IPS-15b (cell line): Measurements from ENCODE around the gene SH3RF1.
"Not testable (repeated sequence)": the region's sequence is repeated elsewhere in the genome, so short reads cannot be mapped to it uniquely, and the experiment has no call there.

ENCODE experiments used
- H3K27me3 ChIP-seq: one replicate; pipeline ENCODE4 v1.6.1; 2013; ENCODE audit warnings: low read length; ENCODE audit not compliant: control insufficient read depth, insufficient read depth
- H3K36me3 ChIP-seq: one replicate; pipeline ENCODE4 v1.6.1; 2013; ENCODE audit warnings: low read length; ENCODE audit not compliant: control insufficient read depth, insufficient read depth
- H3K4me1 ChIP-seq: one replicate; pipeline ENCODE4 v1.6.1; 2013; ENCODE audit warnings: mild to moderate bottlenecking, low read length; ENCODE audit not compliant: control insufficient read depth, insufficient read depth
- H3K4me3 ChIP-seq: one replicate; pipeline ENCODE4 v1.5.1; 2013; ENCODE audit warnings: low read depth, low read length
- H3K9ac ChIP-seq: one replicate; pipeline ENCODE4 v1.6.1; 2013; ENCODE audit warnings: low read depth, mild to moderate bottlenecking, low read length
- H3K9me3 ChIP-seq: one replicate; pipeline ENCODE4 v1.6.1; 2013; ENCODE audit warnings: mild to moderate bottlenecking, low read length; ENCODE audit not compliant: control insufficient read depth, insufficient read depth

The SH3RF1 gene

DNA sequence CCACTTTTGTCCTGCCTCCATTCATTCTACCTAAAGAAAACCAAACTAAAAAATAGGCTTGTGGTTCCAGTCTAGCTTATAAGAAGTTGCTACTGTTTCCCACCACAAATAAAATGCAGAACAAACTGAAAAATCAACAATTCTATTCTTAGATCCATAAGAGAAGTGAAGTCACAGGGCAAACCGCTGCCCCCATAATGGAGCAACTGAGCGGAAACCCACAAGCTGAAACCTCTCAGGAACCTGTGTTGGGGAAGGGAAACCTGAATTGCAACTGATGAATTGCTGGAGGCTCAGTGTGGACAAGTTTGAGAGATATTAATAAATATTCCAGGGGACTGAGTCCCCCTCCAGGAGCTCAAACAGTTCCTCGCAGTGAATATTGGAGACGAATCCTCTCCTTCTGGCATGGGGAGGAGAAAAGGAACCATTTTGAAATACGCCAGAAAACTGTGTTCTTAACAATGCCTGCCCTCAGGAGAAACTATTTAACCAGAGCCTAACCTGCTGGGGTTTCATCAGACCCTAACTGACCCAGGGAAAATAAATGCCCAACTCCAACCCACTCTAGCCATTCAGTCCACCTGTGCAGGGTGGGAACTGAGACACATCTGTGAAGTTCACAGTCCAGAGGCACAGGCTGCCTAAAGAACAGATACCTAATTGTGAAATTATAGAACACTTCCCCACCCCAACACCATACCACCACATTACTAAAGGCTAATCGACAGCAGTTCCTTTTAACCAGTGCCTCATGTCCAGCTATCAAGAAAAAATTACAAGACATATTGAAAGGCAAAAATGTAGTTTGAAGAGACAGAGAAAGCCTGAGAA is 22.8 kb upstream of the SH3RF1 start:
- Histone ChIP-seq H3K4me1 (no peaks in the 10 kb centered on the region), H3K27me3 (no peaks in the 10 kb centered on the region), H3K9ac (no peak overlapping the region), H3K4me3 (no peak overlapping the region), H3K36me3 (no peaks in the 10 kb centered on the region), H3K9me3 (no peaks in the 10 kb centered on the region)

DNA sequence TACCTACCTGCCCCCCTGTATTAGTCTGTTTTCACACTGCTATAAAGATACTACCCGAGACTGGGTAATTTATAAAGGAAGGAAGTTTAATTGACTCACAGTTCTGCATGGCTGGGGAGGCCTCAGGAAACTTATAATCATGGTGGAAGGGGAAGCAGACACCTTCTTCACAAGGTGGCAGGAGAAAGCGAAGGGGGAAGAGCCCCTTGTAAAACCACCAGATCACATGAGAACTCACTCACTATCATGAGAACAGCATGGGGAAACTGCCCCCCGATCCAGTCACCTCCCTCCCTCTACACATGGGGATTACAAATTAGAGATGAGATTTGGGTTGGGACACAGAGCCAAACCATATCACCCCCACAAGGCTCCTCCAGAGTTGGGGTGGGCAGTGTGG is 17.2 kb upstream of the SH3RF1 start:
- H3K4me1 ChIP-seq, H3K9me3 ChIP-seq, H3K9ac ChIP-seq, H3K27me3 ChIP-seq, H3K4me3 ChIP-seq, H3K36me3 ChIP-seq: not testable (repeated sequence)

DNA sequence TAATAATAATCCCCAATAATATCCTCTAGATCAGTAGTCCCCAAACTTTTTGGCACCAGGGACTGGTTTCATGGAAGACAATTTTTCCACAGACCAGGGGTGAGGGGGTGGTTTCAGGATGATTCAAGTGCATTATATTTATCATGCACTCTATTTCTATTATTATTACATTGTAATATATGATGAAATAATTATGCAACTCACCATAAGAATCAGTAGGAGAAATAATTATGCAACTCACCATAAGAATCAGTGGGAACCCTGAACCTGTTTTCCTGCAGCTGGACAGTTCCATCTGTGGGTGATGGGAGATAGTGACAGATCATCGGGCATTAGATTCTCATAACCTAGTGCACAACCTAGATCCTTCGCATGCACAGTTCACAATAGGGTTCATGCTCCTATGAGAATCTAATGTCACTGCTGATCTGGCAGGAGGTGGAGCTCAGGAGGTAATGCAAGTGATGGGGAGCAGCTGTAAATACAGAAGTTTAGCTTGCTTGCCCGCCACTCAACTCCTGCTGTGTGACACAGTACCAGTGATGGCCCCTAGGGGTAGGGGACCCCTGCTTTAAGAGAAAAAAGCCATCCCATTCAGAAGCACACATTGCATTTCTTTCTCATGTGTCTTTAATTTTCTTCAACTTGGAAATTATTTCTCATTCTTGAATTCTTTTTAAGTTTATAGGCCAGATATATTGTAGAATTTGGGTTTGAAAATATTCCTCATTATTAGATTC is 16.0 kb upstream of the SH3RF1 start:
- no peaks in the 10 kb centered on the region for H3K36me3 ChIP-seq
- no peaks in the 10 kb centered on the region for H3K4me1 ChIP-seq
- H3K9ac ChIP-seq, result no peak overlapping the region
- H3K4me3 ChIP-seq, result no peak overlapping the region
- no peaks in the 10 kb centered on the region for H3K27me3 ChIP-seq
- no peaks in the 10 kb centered on the region for H3K9me3 ChIP-seq

DNA sequence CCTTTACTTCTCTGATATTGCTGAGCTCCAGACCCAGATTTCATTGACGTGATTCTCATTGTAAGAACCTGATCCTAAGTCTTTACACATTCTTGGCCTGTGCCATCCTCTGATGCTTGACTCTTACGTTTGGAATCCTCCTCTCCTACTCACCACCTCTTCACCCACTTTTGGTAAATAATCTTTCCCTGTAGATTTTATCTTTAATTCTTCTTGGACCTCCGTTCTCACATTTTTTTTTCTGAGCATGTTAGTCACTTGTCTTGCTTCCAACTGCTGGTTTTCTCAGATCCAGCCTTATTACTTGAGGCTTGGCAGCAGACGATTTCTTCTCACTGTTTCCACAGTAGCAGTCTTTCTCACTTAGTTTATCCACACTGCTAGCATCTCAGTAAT is 12.4 kb upstream of the SH3RF1 start:
- no peaks in the 10 kb centered on the region for H3K36me3 ChIP-seq
- no peaks in the 10 kb centered on the region for H3K4me1 ChIP-seq
- H3K9me3 ChIP-seq, result no peaks in the 10 kb centered on the region
- no peak overlapping the region for H3K4me3 ChIP-seq
- no peak overlapping the region for H3K9ac ChIP-seq
- H3K27me3 ChIP-seq, result no peaks in the 10 kb centered on the region

DNA sequence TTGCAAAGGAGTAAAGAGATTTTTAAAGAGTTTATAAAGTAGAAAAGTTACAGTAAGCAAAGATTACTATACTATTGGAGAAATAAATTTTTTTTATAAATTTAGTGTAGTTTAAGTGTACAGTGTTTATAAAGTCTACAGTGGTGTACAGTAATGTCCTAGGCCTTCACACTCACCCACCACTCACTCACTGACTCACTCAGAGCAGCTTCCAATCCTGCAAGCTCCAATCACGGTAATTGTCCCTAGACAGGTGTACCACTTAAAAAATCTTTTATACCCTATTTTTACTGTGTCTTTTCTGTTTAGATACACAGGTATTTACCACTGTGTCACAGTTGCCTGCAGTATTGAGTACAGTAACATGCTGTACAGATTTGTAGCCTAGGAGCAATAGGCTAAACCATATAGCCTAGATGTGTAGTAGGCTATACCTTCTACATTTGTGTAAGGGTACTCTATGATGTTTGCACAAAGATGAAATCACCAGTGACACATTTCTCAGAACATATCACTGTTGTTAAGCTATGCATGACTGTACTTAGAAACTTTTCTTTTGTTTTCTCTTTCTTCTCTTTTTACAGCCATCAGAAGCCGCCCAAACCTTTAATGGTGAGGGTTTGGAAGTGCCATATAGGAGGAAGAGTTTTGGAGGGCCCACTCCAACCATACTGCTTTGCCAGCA is 11.8 kb upstream of the SH3RF1 start:
- Histone ChIP-seq H3K4me1 (no peaks in the 10 kb centered on the region), H3K27me3 (no peaks in the 10 kb centered on the region), H3K9me3 (no peaks in the 10 kb centered on the region), H3K36me3 (no peaks in the 10 kb centered on the region), H3K4me3 (no peak overlapping the region), H3K9ac (no peak overlapping the region)

DNA sequence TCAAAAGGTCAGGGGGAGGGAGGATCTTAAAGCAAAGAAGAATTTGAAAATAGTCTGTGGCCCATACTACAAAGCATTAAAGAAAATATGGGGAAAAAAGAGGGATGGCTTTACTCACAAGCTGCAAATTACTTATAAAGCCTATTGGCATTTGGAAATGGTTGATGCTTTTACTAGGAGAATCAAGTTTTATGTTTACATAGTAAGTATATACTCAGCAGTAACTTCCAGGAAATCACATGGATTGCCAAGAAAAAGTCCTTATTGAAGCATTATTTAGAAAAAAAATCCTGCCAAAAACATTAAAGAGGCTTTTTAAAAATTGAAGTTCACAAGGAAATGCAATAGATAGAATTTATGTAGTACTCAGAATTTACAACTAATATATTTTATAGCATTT is 8.4 kb upstream of the SH3RF1 start:
- Histone ChIP-seq H3K4me1 (no peaks in the 10 kb centered on the region), H3K27me3 (no peaks in the 10 kb centered on the region), H3K9ac (no peak overlapping the region), H3K9me3 (no peaks in the 10 kb centered on the region), H3K4me3 (no peak overlapping the region), H3K36me3 (no peaks in the 10 kb centered on the region)

DNA sequence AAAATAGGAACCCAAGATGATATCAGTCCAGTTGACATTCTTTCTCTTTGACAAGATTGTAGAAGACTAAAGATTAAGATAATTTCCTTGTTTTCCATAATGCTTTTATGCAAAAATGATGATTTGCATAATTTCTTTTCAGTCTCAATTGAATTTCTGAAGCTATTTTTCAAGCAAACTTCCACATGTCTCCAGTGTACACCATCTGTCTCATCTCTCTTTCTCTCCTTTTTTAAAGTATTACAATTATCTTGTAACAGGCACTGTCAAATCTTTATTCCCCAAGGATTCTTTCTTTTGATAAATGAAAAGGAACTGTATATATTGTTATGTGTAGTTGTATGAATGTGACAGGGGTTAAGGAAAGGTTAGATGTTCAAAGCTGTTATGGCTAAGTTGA is 7.9 kb upstream of the SH3RF1 start:
- H3K4me3 ChIP-seq, result no peak overlapping the region
- H3K9me3 ChIP-seq, result no peaks in the 10 kb centered on the region
- H3K9ac ChIP-seq, result no peak overlapping the region
- H3K36me3 ChIP-seq, result no peaks in the 10 kb centered on the region
- no peaks in the 10 kb centered on the region for H3K27me3 ChIP-seq
- H3K4me1 ChIP-seq, result no peaks in the 10 kb centered on the region

DNA sequence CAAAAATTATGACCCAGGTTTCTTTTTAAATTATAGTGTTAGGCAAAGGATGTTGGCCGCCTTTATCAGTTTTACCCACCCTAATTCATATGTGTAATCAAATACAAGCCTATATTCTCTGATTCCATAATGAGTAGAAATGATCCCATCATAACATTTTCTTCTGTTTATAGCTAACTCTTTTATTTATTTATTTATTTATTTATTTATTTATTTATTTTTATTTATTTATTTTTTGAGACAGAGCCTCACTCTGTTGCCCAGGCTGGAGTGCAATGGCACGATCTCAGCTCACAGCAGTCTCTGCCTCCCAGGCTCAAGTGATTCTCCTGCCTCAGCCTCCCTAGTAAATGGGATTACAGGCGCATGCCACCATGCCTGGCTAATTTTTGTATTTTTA is 7.1 kb upstream of the SH3RF1 start:
- H3K36me3 ChIP-seq, H3K4me3 ChIP-seq, H3K4me1 ChIP-seq, H3K9ac ChIP-seq, H3K9me3 ChIP-seq, H3K27me3 ChIP-seq: not testable (repeated sequence)

DNA sequence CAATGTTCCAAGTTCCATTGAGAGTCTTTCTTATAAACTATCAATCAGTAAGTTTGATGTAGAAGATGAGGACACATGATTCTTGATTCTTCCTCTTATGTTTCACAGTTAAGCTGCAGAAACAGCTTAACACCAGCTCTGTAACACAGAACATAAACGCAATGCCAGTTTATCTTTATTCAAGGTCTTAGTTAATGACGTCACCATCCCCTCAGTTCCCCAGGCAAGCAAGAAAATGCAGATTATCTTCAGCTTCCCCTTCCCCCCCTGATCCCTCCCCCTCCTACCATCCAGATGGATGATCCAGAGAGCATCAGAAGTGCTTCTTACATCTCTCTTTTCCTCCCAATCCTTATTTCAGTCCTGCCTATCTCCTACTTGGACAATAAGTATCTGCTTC is 4.4 kb upstream of the SH3RF1 start:
- Histone ChIP-seq H3K9ac (no peak overlapping the region), H3K4me1 (no peaks in the 10 kb centered on the region), H3K4me3 (no peak overlapping the region), H3K27me3 (peaks cover 10% of the 10 kb centered on the region), H3K36me3 (no peaks in the 10 kb centered on the region), H3K9me3 (no peaks in the 10 kb centered on the region)

DNA sequence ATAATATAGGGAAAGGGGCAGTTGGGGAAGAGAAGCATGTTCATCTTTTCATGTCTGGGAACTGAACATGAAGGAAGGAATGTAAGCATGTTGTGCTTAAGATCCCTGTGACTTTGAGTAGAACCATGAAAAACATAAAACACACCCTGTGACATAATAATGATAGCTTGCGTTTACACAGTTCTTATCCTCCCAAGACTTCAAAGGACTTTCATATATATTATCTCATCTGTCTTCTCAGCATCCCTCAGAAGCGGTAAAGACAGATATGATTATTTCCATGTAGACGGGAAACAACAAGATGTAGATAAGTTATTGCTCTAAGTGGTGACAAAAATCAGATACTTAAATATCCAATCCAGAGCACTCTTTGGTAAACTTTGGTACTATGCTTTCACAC is 3.3 kb upstream of the SH3RF1 start:
- Histone ChIP-seq H3K4me1 (peaks cover 3% of the 10 kb centered on the region), H3K36me3 (no peaks in the 10 kb centered on the region), H3K27me3 (peaks cover 12% of the 10 kb centered on the region), H3K4me3 (no peak overlapping the region), H3K9ac (no peak overlapping the region), H3K9me3 (no peaks in the 10 kb centered on the region)

DNA sequence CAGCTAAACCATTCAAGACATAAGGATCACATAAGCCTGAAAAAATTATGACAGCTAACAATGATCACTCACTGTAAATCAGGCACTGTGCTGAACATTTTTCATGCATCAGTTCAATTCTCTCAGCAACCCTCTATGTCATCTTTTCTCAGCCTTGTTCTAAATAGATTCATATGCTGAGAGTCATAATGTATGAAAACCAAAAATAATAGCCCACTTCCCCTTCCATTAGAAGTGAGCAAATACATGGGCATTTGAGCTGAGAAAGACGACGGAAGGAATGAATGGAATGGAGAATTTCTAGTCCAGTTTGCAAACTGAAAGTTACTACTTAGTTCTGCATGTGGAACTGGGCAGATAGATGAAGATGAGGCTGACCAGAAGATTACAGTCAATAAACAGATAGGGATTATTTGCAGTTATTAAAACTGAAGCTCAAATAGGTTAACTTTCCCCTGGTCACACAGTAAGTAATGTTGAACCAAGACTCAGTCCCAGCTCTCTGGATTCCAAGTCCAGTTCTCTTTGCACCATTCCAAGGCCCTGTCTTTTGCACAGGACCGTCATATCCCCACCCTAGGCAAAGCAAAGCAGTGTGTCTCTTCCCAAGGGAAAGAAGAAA is 1.6 kb upstream of the SH3RF1 start:
- peaks cover 12% of the 10 kb centered on the region for H3K27me3 ChIP-seq
- H3K4me1 ChIP-seq, result peaks cover 9% of the 10 kb centered on the region
- no peaks in the 10 kb centered on the region for H3K9me3 ChIP-seq
- no peak overlapping the region for H3K9ac ChIP-seq
- no peak overlapping the region for H3K4me3 ChIP-seq
- no peaks in the 10 kb centered on the region for H3K36me3 ChIP-seq
